ENCODE measurements around the gene AEBP1.

The AEBP1 gene

DNA sequence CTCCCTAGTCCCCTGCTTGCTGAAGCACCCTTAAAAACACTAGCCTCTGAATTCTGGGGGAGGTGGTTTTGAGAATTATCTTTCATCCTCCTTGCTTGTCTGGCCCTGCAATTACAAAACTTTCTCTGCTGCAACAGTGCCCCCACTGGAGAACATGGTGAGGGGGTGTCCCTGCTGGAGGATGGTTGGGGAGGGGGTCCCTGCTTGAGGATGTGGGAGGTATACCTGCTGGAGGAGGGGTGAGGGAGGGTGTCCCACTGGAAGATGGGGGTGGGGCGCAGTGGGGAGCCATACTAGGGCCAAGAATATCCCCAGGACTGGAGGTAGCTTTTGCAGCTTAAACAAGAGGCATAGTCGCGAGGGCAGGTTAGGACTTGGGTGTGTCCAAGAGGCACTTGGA is 18.6 kb upstream of the AEBP1 start:
- no peak for DNase-seq (ENCODE audit: low spot score)

DNA sequence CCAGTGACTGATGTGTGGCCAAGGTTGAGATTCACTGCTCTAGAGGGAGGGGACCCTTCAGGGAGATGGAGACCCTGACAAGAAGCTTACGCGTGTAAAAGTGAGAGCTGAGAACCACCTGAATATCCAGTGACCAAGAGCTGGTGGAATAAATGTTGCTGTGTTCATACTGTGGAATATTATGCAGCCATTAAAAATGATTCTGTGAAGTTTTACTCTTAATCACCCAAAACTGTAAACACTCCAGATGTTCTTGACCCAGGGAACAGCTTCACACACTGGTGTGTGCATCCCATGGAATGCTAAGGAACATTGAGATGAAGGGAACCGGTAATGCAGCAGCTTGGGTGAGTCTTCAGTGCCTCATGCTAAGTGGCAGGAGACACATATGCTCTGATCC is 17.5 kb upstream of the AEBP1 start:
- DNase-seq (ENCODE audit: low spot score), result no peak

DNA sequence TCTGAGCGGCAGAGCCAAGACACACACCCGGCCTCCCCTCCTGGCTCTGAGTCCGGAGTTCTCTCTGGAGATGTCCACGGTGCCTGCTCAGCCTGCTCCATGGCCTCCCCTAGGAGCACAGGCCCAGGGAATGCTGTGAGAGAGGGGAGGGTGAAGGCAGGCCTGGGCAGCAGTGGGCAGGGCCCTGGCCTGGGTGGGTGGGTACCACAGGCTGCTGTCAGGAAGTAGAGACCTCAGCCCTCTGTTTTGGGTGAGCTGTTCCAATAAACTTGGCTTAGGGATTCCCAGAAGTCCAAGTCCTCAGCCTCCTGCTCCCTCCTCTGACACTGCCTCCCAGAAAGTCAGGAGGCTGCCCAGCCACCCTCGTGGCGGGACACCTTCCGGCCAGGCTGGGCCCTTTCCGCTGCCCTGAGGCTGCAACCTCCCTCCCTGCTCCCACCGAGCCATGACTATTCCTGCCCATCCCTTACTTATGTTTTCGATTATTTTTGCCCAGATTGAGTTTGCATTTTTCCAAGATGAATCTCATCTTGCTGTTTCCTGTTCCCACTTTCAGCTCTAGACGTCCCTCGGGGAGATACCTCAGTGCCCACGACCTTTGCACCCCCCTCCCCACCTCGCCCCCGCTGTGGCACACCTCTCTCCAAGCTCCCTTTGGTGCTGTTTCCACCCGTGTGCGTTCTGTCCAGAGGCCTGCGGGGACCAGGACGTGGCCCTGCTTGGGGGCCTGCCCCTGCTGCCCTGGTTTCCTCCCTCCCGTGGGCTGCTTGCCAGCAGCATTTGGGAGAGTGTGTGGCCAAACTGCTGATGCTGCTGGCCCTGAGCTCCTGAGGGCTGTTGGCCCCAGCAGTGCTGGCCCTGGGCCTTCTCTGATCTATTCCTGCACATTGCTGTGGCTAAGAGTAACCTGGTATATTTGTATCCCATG is 16.0 kb upstream of the AEBP1 start:
- DNase-seq (ENCODE audit: low spot score), result no peak

DNA sequence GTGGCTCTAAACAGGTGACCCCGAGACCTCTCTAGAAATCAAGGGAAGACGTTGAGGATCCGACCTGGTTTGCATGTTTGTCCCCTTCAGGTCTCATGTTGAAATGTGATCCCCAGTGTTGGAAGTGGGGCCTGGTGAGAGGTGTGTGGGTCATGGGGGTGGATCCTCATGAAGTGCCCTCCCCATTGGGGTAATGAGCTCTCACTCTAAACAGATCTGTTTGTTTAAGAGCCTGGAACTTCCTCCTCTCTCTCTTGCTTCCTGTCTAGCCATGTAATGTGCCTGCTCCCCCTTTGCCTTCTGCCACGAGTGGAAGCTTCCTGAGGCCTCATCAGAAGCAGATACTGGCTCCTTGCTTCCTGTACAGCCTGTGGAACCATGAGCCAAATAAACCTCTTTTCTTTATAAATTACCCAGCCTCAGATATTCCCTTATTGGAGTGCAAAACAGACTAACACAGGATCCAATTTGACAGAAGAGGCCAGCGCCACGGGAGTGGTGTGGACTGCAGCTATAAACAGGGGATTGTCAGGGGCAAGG is 11.0 kb upstream of the AEBP1 start:
- no peak for DNase-seq (ENCODE audit: low spot score)

DNA sequence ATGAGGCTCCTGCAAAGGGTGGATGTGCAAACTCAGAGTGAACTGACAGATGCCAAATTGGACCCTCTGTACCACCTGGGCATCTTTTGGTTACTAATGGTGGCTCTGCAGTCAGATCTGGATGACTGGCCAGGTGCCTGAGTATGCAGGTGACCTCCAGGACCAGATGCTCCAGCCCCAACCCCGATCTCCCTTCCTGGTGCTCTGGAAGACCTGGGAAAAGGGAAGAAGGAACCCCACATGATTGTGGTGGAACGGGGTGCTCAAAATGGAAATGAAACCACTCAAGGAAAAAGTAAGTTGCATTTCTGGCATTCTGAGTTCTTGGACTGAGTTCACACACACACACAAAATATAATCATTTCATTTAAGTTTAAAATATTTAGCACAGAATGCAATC is 9.8 kb upstream of the AEBP1 start:
- DNase-seq (ENCODE audit: low spot score), result no peak

DNA sequence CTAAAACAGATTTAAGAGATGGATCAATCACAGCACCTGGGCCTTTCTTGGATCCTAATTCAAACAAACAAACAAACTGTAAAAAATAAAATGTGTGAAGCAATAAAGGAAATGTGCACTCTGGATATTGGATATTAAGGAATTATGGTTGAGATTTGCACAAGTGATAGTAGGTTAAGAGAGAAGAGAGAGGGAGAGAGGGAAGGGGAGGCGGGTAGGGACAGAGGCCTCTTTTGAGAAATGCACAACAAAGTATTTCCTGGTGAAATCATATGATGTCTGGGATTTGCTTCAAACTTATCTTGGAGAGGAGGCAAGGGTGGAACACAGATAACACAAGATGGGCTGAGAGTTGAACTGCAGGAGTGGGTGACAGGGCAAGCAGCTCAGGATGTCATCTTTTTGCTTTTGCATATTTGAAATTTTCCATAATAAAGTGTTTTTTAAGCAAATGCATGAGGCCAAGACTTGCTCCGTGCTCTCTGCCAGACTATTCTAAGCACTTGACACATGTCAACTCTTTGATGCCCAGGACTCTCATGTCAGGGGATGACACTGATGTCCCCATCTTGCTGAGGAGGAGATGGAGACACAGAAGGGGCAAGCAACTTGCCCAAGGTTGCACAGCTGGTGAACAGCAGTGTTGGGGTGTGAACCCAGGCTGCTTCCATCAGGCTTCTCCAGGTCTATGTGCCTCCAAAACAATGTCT is 9.1 kb upstream of the AEBP1 start:
- no peak for DNase-seq (ENCODE audit: low spot score)

DNA sequence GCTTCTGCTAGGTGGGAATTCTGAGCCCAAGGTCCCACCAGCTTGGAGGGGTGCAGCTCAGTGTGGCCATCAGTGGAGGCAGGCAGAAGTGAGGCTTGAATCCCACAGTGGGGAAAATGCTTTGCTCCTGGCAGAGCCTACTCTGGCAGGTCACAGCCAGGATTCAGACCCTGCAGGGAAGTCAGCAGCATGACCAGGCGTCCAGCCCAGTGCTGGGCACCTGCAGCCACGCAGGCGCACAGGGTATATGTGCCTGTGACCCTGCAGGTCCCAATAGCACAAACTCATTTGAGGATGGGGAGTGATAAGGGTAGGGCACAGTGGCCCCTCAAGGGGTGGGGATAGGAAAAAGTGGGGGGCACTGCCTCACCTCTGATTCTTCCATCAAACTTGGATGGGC is 8.4 kb upstream of the AEBP1 start:
- no peak for DNase-seq (ENCODE audit: low spot score)

DNA sequence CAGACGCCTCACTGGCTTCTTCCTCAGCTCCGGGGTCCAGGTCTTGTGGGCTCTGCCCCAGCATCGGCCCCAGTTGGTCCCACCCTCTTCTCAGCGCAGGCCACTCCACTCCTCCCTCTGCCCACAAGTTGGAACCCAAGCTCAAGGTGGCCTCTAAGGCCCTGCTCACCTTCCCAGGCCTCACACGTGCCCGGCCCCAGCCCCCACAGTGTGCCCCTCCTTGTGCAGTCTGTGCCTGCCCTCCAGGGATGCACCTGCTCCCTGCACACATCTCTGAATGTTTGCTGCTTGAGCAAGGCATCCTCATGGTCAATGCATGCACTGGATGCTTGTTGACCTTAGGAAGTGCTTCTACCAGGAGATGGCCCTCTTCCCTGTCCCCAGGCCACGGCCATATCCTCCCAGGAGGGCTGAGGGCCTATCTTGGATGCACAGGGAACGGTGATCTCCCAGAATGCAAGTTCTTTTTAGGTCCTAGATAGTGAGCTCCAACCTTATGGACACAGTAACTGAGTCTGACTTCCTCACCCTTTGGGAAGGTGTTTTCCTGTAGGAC is 7.7 kb upstream of the AEBP1 start:
- DNase-seq (ENCODE audit: low spot score), result no peak

DNA sequence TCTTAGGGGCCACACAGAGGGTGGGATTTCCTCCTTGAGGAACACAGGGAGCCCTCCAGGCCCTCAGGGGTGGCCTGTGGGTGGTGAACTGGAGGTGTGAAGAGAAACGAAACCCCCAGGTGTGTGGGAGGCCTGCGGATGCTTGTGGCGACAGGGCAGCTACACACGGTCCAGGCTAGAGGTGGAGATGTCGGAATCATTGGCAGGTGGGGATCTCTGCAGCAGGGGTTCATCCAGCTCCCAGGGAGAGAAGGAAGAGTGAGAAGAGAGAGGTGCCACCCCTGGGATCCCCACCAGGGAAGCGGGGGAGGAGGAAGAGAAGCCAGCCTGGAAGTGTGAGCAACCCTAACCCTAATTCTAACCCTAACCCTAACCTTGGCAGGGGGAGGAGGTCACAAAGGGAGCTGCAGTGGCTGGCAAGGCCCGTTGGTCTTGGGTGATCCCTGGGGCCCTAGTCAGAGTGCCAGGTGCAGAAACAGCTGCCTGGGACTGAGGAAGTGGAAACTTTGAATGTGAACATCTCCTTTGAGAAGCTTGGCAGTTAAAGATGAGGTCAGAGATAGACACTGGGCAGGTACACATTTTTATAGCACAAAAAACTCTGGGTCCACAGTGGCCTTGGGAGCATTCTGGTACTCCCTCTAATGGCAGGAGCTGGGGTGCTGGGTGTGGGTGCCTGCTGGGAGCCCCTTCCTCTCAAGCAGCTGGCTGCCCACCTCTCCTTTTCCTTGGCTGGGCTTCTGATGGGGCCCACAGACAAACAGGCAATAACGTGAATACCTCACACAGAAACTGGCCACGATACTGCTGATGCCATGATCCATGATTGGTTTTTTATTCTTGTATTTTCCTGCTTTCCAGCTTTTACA is 6.8 kb upstream of the AEBP1 start:
- DNase-seq (ENCODE audit: low spot score), result no peak

DNA sequence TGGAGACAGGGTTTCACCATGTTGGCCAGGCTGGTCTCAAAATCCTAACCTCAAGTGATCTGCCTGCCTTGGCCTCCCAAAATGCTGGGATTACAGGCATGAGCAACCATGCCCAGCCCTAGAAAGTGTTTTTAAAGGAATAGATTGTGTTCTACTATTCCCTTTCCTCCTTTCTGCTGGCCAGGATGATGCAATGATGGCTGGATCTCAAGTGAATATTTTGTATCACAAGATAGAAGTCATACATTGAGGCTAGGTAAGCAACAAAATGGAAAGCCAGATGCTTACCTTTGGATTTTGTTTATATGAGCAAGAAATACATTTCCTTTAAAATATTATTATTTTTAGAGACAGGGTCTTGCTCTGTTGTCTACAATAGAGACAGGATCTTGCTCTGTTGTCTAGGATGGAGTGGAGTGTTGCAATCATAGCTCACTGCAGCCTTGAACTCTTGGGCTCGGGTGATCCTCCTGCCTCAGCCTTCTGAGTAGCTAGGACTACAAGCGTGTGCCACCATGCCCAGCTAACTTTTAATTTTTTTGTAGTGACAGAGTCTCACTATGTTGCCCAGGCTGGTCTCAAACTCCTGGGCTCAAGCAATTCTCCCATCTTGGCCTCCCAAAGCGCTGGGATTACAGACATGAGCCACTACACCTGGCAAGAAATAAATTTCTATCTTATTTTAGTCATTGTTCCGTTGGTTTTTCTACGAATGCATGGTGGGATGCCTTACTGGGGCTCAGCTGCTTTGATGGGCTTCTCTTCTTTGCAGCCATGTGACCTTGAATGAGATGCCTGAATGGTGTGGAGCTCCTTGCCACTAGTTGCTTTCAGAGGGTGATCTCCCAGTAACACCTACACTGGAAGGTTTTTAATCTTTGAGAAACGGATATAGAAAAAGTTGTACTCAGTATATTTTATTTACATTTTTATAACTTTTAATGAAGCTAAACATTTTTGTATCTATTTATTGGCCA is 5.8 kb upstream of the AEBP1 start:
- DNase-seq (ENCODE audit: low spot score), result no peak

DNA sequence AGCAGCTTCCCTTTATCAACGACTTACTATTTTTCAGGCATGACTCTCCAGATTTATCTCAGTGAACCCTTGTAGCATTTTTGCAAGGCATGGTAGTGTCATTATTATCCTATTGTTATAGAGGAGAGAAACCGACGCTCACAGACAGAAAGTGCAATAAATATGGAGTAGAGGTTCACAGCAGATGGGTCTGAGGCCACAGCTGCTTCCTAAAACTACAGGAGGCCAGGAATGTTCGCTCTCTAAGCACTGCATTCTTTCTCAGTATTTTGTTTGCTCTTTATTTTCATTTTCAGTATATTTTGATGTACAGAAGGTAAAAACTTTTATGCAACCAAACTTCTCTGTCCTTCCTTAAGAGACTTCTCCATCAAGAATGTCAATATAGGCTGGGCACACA is 4.5 kb upstream of the AEBP1 start:
- no peak for DNase-seq (ENCODE audit: low spot score)

DNA sequence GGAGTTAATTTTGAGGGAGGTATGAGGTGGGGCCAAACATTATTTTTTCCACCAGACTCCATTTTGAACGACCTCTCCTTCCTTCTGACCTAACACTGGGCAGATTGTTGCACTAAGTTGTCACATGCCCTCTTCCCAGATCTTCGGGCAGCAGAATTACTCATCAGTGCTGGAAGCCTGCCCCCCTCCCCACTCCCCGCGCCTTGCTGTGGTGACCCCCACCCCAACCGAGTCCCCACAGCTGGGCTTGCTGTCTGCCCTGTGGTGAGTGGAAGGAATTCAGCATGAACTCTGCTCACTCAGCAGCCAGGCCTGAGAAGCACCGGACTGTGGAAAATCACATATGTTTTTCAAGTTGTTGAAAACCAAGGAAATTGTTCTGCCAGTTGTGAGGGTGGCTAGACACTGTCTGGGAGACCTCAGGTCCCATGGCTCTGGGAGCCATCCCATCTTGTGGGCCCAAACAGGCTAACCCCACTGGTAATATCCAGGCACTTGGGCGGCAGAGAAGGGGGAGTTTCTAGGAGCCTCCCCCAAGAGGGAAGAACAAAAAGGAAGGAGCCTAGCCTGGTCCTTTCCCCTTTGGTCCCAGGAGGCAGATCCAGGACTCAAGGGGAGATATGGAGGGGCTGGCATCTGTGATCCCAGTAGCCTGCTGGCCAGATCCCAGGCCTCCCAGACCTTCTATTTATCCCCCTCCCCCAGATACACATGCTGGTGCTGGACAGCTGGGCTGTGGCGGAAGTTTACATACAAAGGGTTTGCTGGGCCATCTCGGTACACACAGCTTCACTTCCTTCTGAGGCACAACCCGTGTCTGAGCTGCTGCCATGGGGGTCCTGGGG is 3.5 kb upstream of the AEBP1 start:
- DNase-seq (ENCODE audit: low spot score), result no peak

DNA sequence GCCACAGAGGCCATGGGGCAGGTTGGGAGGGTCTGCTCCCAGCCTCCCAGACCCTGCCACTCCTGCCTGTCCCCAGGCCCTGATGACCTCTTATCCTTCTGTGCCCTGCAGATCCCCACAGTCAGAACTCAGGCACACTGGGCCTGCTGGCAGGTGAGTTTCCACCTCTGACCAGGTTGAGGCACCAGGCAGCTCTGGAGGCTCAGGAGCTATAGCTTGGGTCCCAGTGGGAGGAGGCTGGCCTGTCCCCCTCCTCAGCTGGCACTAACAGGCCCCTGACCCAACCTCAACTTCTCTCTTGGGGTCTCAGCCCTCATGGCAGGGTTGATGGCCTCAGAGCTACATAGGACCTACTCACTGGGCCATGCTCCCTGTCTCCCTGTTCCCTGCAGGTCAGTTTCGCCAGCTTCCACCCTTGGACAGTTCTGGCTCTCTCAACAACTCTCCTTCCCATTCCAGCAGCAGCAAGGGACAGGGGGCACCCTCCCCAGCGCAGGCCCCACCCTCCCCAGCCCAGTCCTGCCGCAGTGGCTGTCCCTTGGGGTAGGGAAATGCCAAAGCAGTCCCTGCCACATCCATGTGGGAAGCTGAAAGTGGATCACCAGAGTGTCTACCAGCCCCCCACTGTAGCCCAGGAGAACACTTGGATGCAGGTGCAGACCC is 2.7 kb upstream of the AEBP1 start:
- DNase-seq (ENCODE audit: low spot score), result no peak

DNA sequence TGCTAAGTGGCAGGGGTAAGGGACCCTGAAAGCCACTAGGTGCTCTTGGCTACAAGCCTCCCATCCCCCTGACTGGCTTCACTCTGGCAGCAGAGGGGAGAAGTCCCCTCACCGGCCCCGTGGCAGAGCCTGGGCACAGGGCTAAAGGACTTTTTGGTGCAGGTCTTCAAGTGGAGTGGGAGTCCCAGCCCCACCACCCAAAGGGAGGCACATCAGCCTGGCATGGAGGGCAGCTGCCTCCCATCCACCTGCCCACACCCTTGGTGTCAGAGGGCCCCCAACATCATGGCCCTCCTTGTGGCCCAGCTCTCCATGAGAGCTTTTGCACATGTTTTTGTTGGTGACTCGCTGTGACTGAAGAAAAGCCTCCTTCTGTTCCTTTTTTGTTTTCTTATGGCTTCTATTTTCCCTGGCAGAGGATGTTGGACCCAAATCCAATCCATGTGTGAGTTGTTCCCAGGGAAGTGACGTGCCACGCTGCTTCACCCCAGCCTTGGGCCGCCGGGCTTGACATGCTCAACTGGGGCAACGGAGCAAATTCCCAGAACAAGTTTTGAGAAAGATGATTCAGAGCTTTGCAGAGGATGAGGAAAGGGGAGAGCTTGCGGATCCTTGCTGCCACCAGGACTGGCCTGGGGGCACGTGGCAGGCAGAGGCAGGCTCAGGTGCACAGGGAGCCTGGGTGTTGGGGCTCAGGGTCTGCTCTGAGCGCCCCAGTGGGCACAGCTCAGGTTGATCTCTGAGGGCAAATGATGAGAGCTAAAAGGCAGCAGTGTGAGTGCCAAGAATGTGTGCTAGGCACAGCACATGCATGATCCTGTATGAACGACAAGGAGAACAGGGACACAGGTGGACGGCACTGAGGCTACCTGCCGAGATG is 1.9 kb upstream of the AEBP1 start:
- no peak for DNase-seq (ENCODE audit: low spot score)

DNA sequence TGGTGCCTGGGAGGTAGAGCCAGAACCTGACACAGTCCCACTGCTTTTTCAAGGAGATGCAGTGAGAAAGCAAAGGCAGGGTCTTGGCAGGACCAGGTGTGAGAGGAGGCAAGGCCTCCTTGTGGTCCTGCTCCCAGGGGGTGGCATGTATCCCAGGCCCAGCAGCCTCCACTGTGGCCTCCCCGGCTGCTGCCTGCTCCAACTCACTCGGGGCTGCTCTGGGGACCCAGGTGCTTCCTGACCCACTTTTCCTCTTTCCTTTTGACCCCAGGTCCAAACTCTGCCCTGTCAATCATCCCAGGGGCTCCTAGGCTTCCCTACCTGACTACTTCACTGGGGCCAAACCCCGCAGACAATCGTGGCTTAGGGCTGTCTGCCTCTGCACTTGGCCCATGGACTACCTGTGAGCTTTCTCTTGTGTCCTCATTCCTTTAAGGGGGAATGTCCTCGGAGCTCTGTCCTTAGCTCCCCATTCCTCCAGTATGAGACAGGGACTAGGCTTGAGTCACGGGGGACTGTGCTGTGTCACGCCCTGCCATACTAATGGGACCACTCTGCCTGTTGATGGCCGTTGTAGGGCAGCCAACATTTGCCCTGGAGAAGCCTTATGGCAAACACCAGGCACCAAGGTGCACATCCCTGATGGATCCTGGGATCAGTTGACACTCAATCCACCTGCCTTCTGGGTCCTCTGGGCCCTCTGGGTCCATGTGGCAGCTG is 1.1 kb upstream of the AEBP1 start:
- no peak for DNase-seq (ENCODE audit: low spot score)

DNA sequence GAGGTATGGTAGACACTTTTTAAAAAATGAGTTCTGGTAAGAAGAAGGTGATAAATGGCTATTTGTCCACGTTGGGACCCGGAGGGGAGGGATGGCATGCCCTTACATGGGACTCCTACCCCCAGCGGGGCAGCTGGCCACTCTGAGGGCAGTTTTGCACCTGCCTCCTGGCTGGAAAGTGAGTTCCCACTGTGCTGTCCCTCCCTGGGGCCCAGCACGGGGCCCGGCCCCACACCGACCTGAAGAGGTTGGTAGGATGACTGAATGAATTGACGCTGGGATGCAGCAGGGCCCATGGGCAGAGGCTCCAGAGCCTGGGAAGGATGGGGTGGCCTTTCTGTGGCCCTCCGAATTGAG is 601 bp upstream of the AEBP1 start:
- DNase-seq (ENCODE audit: low spot score), result no peak

Measured in pons (tissue), 1 donor.